ENCODE results near the gene SLC24A4. TPM values are rescaled to one million over a fixed set of nuclear protein-coding genes. Genes with fewer than 3 reads are reported as not detected.

Gene SLC24A4
- total and polyA plus RNA-seq, 4 donors: 0.47 to 2.4 (median 1.0) TPM

- ATAC-seq (ENCODE audit: insufficient read depth, low FRiP score): no peak
- no peak for DNase-seq
- Histone ChIP-seq H3K36me3 (ENCODE audit: control insufficient read depth in 4 of 4, insufficient read depth in 4 of 4, low read length in 4 of 4) (no peaks in the 10 kb centered on the region), H3K4me3 (no peak overlapping the region), H3K9me3 (ENCODE audit: control insufficient read depth in 4 of 4, insufficient read depth in 3 of 4, low read length in 3 of 4) (no peaks in the 10 kb centered on the region), H3K27ac (ENCODE audit: low read depth in 1 of 2, low read length in 1 of 2) (no peak overlapping the region), H3K27me3 (ENCODE audit: control insufficient read depth in 3 of 3, insufficient read depth in 3 of 3, low read length in 2 of 3) (peaks cover 0 to 2% (median 0%) of the 10 kb centered on the region in 3 donors), H3K4me1 (ENCODE audit: control insufficient read depth in 5 of 5, insufficient read depth in 5 of 5, low read length in 5 of 5) (peaks cover 0 to 3% (median 0%) of the 10 kb centered on the region in 5 donors), H3K9ac (ENCODE audit: insufficient read depth in 1 of 2, low read length in 2 of 2) (no peak overlapping the region)
- TF ChIP-seq CTCF (IDR thresholded peaks at IDR 0.05; ENCODE audit: control extremely low read depth, extremely low read depth): no peak
- WGBS, 2 donors: 82 to 90% methylated on average over 18 to 20 of the region's 20 CpGs
Measured at GRCh38 chr14:92449404-92450181, 126.6 kb downstream of the SLC24A4 start.

GRCh38 chr14:92450351-92451070 is 127.5 kb downstream of the SLC24A4 start:
- no peak overlapping the region for H3K9ac ChIP-seq (ENCODE audit: insufficient read depth in 1 of 2, low read length in 2 of 2)
- no peaks in the 10 kb centered on the region for H3K27me3 ChIP-seq (ENCODE audit: control insufficient read depth in 3 of 3, insufficient read depth in 3 of 3, low read length in 2 of 3)
- no peak overlapping the region for H3K27ac ChIP-seq (ENCODE audit: low read depth in 1 of 2, low read length in 1 of 2)
- H3K4me1 ChIP-seq (ENCODE audit: control insufficient read depth in 5 of 5, insufficient read depth in 5 of 5, low read length in 5 of 5): peaks cover 0 to 3% (median 0%) of the 10 kb centered on the region in 5 donors
- no peak for ATAC-seq (ENCODE audit: insufficient read depth, low FRiP score)
- no peak for DNase-seq
- H3K9me3 ChIP-seq (ENCODE audit: control insufficient read depth in 4 of 4, insufficient read depth in 3 of 4, low read length in 3 of 4): no peaks in the 10 kb centered on the region
- no peak overlapping the region for H3K4me3 ChIP-seq
- no peaks in the 10 kb centered on the region for H3K36me3 ChIP-seq (ENCODE audit: control insufficient read depth in 4 of 4, insufficient read depth in 4 of 4, low read length in 4 of 4)
- TF ChIP-seq CTCF (IDR thresholded peaks at IDR 0.05; ENCODE audit: control extremely low read depth, extremely low read depth): no peak
- 71 to 78% methylated on average over 13 of the region's 13 CpGs for WGBS, 2 donors

- H3K4me3 ChIP-seq: no peak overlapping the region
- no peak for ATAC-seq (ENCODE audit: insufficient read depth, low FRiP score)
- no peak overlapping the region for H3K9ac ChIP-seq (ENCODE audit: insufficient read depth in 1 of 2, low read length in 2 of 2)
- no peaks in the 10 kb centered on the region for H3K9me3 ChIP-seq (ENCODE audit: control insufficient read depth in 4 of 4, insufficient read depth in 3 of 4, low read length in 3 of 4)
- TF ChIP-seq CTCF (IDR thresholded peaks at IDR 0.05; ENCODE audit: control extremely low read depth, extremely low read depth): no peak
- H3K4me1 ChIP-seq (ENCODE audit: control insufficient read depth in 5 of 5, insufficient read depth in 5 of 5, low read length in 5 of 5): peaks cover 0 to 6% (median 0%) of the 10 kb centered on the region in 5 donors
- no peak overlapping the region for H3K27ac ChIP-seq (ENCODE audit: low read depth in 1 of 2, low read length in 1 of 2)
- DNase-seq: no peak
- 72 to 82% methylated on average over 9 of the region's 9 CpGs for WGBS, 2 donors
- H3K27me3 ChIP-seq (ENCODE audit: control insufficient read depth in 3 of 3, insufficient read depth in 3 of 3, low read length in 2 of 3): no peaks in the 10 kb centered on the region
- no peaks in the 10 kb centered on the region for H3K36me3 ChIP-seq (ENCODE audit: control insufficient read depth in 4 of 4, insufficient read depth in 4 of 4, low read length in 4 of 4)
Measured at GRCh38 chr14:92451245-92451644, 128.3 kb downstream of the SLC24A4 start.

Data from lung (tissue), 12 donors.